Gastroesophageal sphincter (tissue), 4 donors: ENCODE results near the gene SLC5A11. TPM values are rescaled to one million over a fixed set of nuclear protein-coding genes. Genes with fewer than 3 reads are reported as not detected.

ENCODE experiments used
- ATAC-seq: fragments of 150-250 bp; one replicate; pipeline ENCODE4 v1.9.1; 2016; ENCODE audit warnings: mild to moderate bottlenecking, moderate library complexity
- H3K27ac ChIP-seq, 4 donors: fragments of 200-600 bp; sonication (generic) in 3 of 4; 1 replicate in 3 of 4; 2 replicates in 1 of 4; pipeline ENCODE4 v1.5.1; 2016 to 2019
- H3K27me3 ChIP-seq: fragments of 200-600 bp; sonication (generic); one replicate; pipeline ENCODE4 v1.5.1; 2019
- H3K36me3 ChIP-seq, 2 donors: fragments of 200-600 bp; sonication (generic); one replicate each; pipeline ENCODE4 v1.5.1; 2019; ENCODE audit warnings: control low read depth in 1 of 2
- H3K4me1 ChIP-seq, 3 donors: fragments of 200-600 bp; sonication (generic); 1 replicate in 2 of 3; 2 replicates in 1 of 3; pipeline ENCODE4 v1.5.1; 2016 to 2019; ENCODE audit warnings: control low read depth in 2 of 3
- H3K4me3 ChIP-seq, 2 donors: fragments of 200-600 bp; sonication (generic); one replicate each; pipeline ENCODE4 v1.5.1; 2019; ENCODE audit warnings: mild to moderate bottlenecking in 1 of 2, moderate library complexity in 1 of 2
- H3K9me3 ChIP-seq, 3 donors: fragments of 200-600 bp; sonication (generic); one replicate each; pipeline ENCODE4 v1.5.1; 2017 to 2019; ENCODE audit warnings: control low read depth in 2 of 3
- EP300 ChIP-seq: sonication (generic); formaldehyde crosslinking; IDR thresholded peaks from one replicate; pipeline ENCODE4 v1.6.1; 2017; ENCODE audit warnings: antibody characterized with exemption, mild to moderate bottlenecking
- POLR2A ChIP-seq, 2 donors: fragments of 450-650 bp; IDR thresholded peaks; one replicate each; pipeline ENCODE4 v1.6.1; 2017; ENCODE audit warnings: antibody characterized with exemption in 2 of 2, mild to moderate bottlenecking in 2 of 2, moderate library complexity in 1 of 2
- POLR2AphosphoS5 ChIP-seq: sonication (generic); formaldehyde crosslinking; IDR thresholded peaks from one replicate; pipeline ENCODE4 v1.6.1; 2017; ENCODE audit warnings: antibody characterized with exemption
- WGBS, 2 donors: methylation state at CpG; one replicate each; pipeline ENCODE4 v1.1.5; 2018; ENCODE audit warnings: low coverage in 1 of 2; 5-methylcytosine and 5-hydroxymethylcytosine counted together
- total RNA-seq, 4 donors: library from RNA; depleted of rRNA; stranded (reverse); fragments of >200 nt; gene quantifications; one replicate each; pipeline ENCODE4 v1.1.0, GENCODE V29; 2016
- TF ChIP-seq, protein P1 (sequence below), 4 experiments: fragments of 200-600 bp in 2 of 4; fragments of 450-650 bp in 2 of 4; sonication (generic) in 1 of 4; IDR thresholded peaks; one replicate each; pipeline ENCODE4 v1.5.1; 2017 to 2019; ENCODE audit warnings: antibody characterized with exemption in 4 of 4, mild to moderate bottlenecking in 2 of 4, moderate library complexity in 2 of 4

The SLC5A11 gene
- total RNA-seq, 4 donors from 2014 or later, result 0.12 to 2.8 (median 0.27) TPM; not detected in 1

DNA sequence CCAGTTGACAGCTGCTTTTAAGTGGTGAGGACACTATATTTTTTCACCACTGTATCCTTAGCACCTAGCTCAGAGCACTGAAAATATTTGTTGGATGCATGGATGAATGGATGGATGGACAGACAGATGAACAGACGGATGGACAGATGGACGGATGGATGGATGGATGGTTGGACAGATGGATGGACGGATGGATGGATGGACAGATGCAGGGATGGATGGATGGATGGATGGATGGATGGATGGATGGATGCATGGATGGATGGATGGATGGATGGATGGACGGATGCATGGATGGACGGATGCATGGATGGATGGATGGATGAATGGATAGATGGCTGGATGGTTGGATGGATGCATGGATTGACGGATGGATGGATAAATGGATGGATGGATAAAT lies 12.4 kb upstream of the SLC5A11 start:
- 84 to 87% methylated on average over 6 of the region's 6 CpGs for WGBS, 2 donors
- H3K4me3 ChIP-seq, result no peak overlapping the region
- no peaks in the 10 kb centered on the region for H3K27me3 ChIP-seq
- ATAC-seq, result no peak
- H3K4me1 ChIP-seq, result no peaks in the 10 kb centered on the region
- TF ChIP-seq, protein P1, sequence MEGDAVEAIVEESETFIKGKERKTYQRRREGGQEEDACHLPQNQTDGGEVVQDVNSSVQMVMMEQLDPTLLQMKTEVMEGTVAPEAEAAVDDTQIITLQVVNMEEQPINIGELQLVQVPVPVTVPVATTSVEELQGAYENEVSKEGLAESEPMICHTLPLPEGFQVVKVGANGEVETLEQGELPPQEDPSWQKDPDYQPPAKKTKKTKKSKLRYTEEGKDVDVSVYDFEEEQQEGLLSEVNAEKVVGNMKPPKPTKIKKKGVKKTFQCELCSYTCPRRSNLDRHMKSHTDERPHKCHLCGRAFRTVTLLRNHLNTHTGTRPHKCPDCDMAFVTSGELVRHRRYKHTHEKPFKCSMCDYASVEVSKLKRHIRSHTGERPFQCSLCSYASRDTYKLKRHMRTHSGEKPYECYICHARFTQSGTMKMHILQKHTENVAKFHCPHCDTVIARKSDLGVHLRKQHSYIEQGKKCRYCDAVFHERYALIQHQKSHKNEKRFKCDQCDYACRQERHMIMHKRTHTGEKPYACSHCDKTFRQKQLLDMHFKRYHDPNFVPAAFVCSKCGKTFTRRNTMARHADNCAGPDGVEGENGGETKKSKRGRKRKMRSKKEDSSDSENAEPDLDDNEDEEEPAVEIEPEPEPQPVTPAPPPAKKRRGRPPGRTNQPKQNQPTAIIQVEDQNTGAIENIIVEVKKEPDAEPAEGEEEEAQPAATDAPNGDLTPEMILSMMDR (IDR thresholded peaks at IDR 0.05), result no peak
- TF ChIP-seq EP300, result no peak
- no peak for TF ChIP-seq POLR2A (IDR thresholded peaks at IDR 0.05)
- TF ChIP-seq POLR2AphosphoS5, result no peak
- peaks cover 0 to 21% of the 10 kb centered on the region in 2 donors for H3K36me3 ChIP-seq
- H3K27ac ChIP-seq, result no peak overlapping the region
- no peaks in the 10 kb centered on the region for H3K9me3 ChIP-seq

DNA sequence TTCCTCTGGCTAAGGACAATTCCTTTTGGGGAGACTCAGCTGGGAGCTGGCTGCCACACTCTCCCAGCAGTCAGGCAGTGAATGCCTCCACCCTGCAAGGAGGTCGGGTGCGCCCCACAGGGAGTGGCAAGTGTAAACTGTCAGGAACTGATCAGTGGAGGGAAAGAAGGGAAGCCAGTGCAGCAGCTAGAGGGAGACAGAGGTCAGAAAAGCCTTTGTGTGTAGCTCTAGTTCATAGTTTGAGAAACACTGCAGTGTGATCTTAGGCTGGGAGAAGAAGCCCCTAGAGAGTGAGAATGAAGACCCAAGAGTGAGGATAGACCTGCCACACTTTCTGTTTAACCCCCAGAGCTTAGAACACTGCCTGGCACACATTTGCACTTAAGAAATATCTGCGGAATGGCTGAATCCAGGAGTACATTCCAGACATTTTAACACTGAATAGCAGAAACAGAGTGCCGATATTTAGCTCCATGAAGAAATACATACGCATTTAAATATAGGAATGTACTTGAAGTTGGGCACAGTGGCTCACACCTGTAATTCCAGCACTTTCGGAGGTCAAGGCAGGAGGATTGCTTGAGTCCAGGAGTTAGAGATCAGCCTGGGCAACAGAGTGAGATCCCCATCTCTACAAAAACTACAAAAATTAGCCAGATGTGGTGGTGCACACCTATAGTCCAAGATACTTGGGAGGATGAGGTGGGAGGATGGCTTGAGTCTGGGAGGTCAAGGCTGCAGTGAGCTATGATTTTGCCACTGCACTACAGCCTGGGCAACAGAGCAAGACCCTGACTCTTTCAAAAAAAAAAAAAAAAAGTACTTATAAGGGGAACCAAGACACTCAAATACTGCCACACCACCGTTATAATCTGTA lies 11.1 kb upstream of the SLC5A11 start:
- no peak overlapping the region for H3K4me3 ChIP-seq
- H3K27ac ChIP-seq, result no peak overlapping the region
- TF ChIP-seq, protein P1 (IDR thresholded peaks at IDR 0.05), result peak in 1 of 4 experiments; percentile 49
- TF ChIP-seq EP300, result no peak
- no peak for TF ChIP-seq POLR2A (IDR thresholded peaks at IDR 0.05)
- no peak for TF ChIP-seq POLR2AphosphoS5
- ATAC-seq, result no peak
- H3K36me3 ChIP-seq, result peaks cover 0 to 7% of the 10 kb centered on the region in 2 donors
- H3K4me1 ChIP-seq, result peaks cover 0 to 13% (median 0%) of the 10 kb centered on the region in 3 donors
- no peaks in the 10 kb centered on the region for H3K27me3 ChIP-seq
- 69 to 71% methylated on average over 5 to 7 of the region's 7 CpGs for WGBS, 2 donors
- H3K9me3 ChIP-seq, result no peaks in the 10 kb centered on the region

DNA sequence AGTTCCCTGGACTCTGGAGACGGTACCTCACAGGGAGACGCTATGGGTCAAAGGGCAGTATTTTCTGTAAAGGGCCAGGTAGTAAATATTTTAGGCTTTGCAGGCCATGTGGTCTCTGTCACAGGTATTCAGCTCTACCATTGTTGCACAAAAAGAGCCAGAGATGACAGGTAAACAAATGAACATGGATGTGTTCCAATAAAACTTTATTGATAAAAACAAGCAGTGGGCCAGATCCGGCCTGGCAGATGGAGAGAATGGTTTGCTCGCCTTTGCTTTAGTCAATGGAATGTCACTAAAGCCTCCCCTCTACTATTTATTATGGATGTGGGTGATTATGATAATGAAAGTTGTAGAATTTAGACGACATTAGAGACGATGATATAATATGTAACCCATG lies 8.9 kb upstream of the SLC5A11 start:
- no peak overlapping the region for H3K27ac ChIP-seq
- 65% methylated on average over 6 of the region's 6 CpGs; no CpG with 5 or more reads in 1 of the 2 donors for WGBS, 2 donors
- H3K4me3 ChIP-seq, result no peak overlapping the region
- peaks cover 0 to 3% of the 10 kb centered on the region in 2 donors for H3K36me3 ChIP-seq
- no peaks in the 10 kb centered on the region for H3K27me3 ChIP-seq
- TF ChIP-seq POLR2AphosphoS5, result no peak
- no peak for TF ChIP-seq EP300
- TF ChIP-seq, protein P1 (IDR thresholded peaks at IDR 0.05), result no peak
- no peak for TF ChIP-seq POLR2A (IDR thresholded peaks at IDR 0.05)
- ATAC-seq, result no peak
- H3K4me1 ChIP-seq, result peaks cover 0 to 13% (median 0%) of the 10 kb centered on the region in 3 donors
- no peaks in the 10 kb centered on the region for H3K9me3 ChIP-seq

DNA sequence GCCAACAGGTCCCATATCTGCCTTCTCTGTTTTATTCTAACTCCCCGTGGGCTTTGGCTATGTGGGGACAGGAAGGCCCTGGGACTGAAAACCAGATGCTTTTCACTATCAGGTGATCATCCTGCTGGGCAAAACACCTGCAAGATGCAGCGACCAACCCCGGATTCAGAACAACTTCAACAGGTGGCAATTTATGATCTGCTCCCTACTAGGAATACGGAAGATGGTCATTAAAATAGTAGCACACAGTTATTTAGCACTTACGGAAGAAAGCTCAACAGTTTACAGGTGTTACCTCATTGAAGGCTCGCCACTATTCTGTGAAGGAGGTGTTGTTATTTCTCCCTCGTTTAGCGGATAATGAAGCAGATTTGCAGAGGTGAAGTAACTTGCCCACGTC lies 7.8 kb upstream of the SLC5A11 start:
- WGBS, 2 donors, result 83 to 88% methylated on average over 7 to 9 of the region's 9 CpGs
- H3K27me3 ChIP-seq, result no peaks in the 10 kb centered on the region

DNA sequence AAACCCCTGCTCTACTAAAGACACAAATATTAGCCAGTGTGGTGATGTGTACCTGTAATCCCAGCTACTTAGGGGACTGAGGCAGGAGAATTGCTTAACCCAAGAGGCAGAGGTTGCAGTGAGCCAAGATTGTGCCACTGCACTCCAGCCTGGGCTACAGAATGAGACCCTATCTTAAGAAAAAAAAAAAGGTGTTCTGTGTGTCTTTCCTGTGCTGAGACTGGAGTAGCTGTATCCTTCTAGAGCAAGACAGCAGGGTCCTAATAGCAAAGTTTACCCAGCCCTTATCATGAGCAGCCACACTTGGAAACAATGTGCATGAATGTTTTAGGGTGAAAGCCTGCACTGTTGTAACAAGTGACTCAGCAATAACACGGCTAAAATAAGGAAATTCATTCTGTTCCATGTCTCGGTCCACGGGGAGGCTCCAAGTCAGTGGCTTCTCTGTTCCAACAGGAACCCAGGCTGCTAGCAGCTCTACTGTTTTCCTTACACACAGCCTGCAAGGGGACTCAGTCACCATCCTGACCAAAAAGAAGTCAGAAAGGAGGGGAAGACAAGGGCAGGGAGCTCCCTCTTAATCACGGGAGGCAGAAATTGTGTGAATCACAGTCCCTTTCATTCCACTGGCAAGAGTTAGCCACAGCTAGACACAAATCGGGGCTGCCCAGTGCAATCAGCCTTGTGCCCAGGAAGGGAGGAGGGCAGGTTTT lies 7.1 kb upstream of the SLC5A11 start:
- WGBS, 2 donors, result 6 to 41% methylated on average over 4 to 5 of the region's 5 CpGs
- no peaks in the 10 kb centered on the region for H3K27me3 ChIP-seq
- H3K4me3 ChIP-seq, result no peak overlapping the region
- H3K27ac ChIP-seq, result no peak overlapping the region
- H3K9me3 ChIP-seq, result no peaks in the 10 kb centered on the region
- peak; percentile 85 for ATAC-seq
- peaks cover 0 to 3% of the 10 kb centered on the region in 2 donors for H3K36me3 ChIP-seq
- no peak for TF ChIP-seq POLR2A (IDR thresholded peaks at IDR 0.05)
- TF ChIP-seq EP300, result no peak
- TF ChIP-seq, protein P1 (IDR thresholded peaks at IDR 0.05), result no peak
- no peak for TF ChIP-seq POLR2AphosphoS5
- peaks cover 0 to 13% (median 0%) of the 10 kb centered on the region in 3 donors for H3K4me1 ChIP-seq

More for the DNA sequence above, 7.8 kb upstream of the SLC5A11 start:
- TF ChIP-seq POLR2AphosphoS5, result no peak
- no peak for TF ChIP-seq EP300
- H3K4me1 ChIP-seq, result peaks cover 0 to 13% (median 0%) of the 10 kb centered on the region in 3 donors
- no peaks in the 10 kb centered on the region for H3K9me3 ChIP-seq
- H3K36me3 ChIP-seq, result peaks cover 0 to 3% of the 10 kb centered on the region in 2 donors
- no peak for ATAC-seq
- no peak overlapping the region for H3K4me3 ChIP-seq
- no peak overlapping the region for H3K27ac ChIP-seq
